AG04450 (cell line): ENCODE results near the gene GMDS. TPM values are rescaled to one million over a fixed set of nuclear protein-coding genes. Genes with fewer than 3 reads are reported as not detected.

ENCODE experiments used
- CTCF ChIA-PET: fragments of 300-600, 350-600 bp; formaldehyde crosslinking; extraction: SDS; loops from one replicate; lab custom pipeline; 2022; ENCODE audit warnings: antibody characterized with exemption, inconsistent platforms; lab: Charles Lee
- POLR2A ChIA-PET: fragments of 350-600 bp; formaldehyde crosslinking; extraction: SDS; loops from one replicate; lab custom pipeline; 2021; ENCODE audit warnings: antibody characterized with exemption, inconsistent platforms; lab: Yijun Ruan, JAX
- DNase-seq: peaks from one replicate; pipeline ENCODE4 v3.0.0-alpha.2; 2011; ENCODE audit warnings: low read depth, low spot score
- H3K27ac ChIP-seq: one replicate; pipeline ENCODE4 v1.5.1; 2012; ENCODE audit warnings: low read depth, low read length, control low read depth
- H3K27me3 ChIP-seq: one replicate; pipeline ENCODE4 v1.6.0; 2012; ENCODE audit warnings: low read length; ENCODE audit not compliant: control insufficient read depth, insufficient read depth
- H3K4me3 ChIP-seq: 2 replicates; pipeline ENCODE4 v1.5.1; 2011; ENCODE audit warnings: mild to moderate bottlenecking, low read depth, low read length, control low read depth
- H3K9me3 ChIP-seq: 2 replicates; pipeline ENCODE4 v1.5.1; 2012; ENCODE audit warnings: low read length; ENCODE audit not compliant: control insufficient read depth, insufficient read depth
- CTCF ChIP-seq: IDR thresholded peaks from 2 replicates; pipeline ENCODE4 v1.5.1; 2011; ENCODE audit warnings: low read depth, low read length, control low read depth, inconsistent platforms
- polyA plus RNA-seq: library from polyadenylated mRNA; depleted of rRNA; stranded (reverse); fragments of >200 nt; gene quantifications from 2 replicates; pipeline ENCODE4 v1.2.3, GENCODE V29; 2011

Gene GMDS
- polyA plus RNA-seq, 1 experiment: 26.4 TPM

- POLR2A ChIA-PET: no interaction called here
- no peak for DNase-seq
- Histone ChIP-seq H3K4me3 (no peak overlapping the region), H3K27ac (no peak overlapping the region), H3K9me3 (no peaks in the 10 kb centered on the region; the same call in 1 of the 2 replicates), H3K27me3 (no peaks in the 10 kb centered on the region)
- no peak for TF ChIP-seq CTCF
- CTCF ChIA-PET: no interaction called here
Measured at GRCh38 chr6:1636272-1636825, 609.1 kb downstream of the GMDS start.

GRCh38 chr6:1635305-1636010, 609.9 kb downstream of the GMDS start:
- DNase-seq: no peak

GRCh38 chr6:1634081-1634480, 611.3 kb downstream of the GMDS start:
- DNase-seq: no peak
- POLR2A ChIA-PET: no interaction called here
- no peaks in the 10 kb centered on the region; the same call in 1 of the 2 replicates for H3K9me3 ChIP-seq
- TF ChIP-seq CTCF: no peak
- H3K4me3 ChIP-seq: no peak overlapping the region
- no peaks in the 10 kb centered on the region for H3K27me3 ChIP-seq
- CTCF ChIA-PET: no interaction called here
- no peak overlapping the region for H3K27ac ChIP-seq

More at GRCh38 chr6:1635305-1636010, 609.9 kb downstream of the GMDS start:
- Histone ChIP-seq H3K27me3 (no peaks in the 10 kb centered on the region), H3K27ac (no peak overlapping the region), H3K4me3 (no peak overlapping the region), H3K9me3 (no peaks in the 10 kb centered on the region; the same call in 1 of the 2 replicates)
- ChIA-PET POLR2A (no interaction called here), CTCF (no interaction called here)
- no peak for TF ChIP-seq CTCF

- no peaks in the 10 kb centered on the region; the same call in 1 of the 2 replicates for H3K9me3 ChIP-seq
- no peak for DNase-seq
- no peaks in the 10 kb centered on the region for H3K27me3 ChIP-seq
- POLR2A ChIA-PET: no interaction called here
- H3K4me3 ChIP-seq: no peak overlapping the region
- TF ChIP-seq CTCF: no peak
- CTCF ChIA-PET: no interaction called here
- H3K27ac ChIP-seq: no peak overlapping the region
Measured at GRCh38 chr6:1633366-1634021, 611.9 kb downstream of the GMDS start.

- H3K4me3 ChIP-seq: no peak overlapping the region
- H3K27me3 ChIP-seq: peaks cover 12% of the 10 kb centered on the region
- CTCF ChIA-PET: interaction anchor here (0.6 to 1.0 kb wide), 2 partner anchors 14 to 39 kb away, joined by 3 read pairs; no protein-coding TSS in a partner anchor
- DNase-seq: no peak
- TF ChIP-seq CTCF: no peak
- H3K27ac ChIP-seq: no peak overlapping the region
- H3K9me3 ChIP-seq: no peaks in the 10 kb centered on the region
- POLR2A ChIA-PET: interaction anchor here (1.7 kb wide), 1 partner anchor 21 kb away, joined by 3 read pairs; no protein-coding TSS in a partner anchor
Measured at GRCh38 chr6:1631251-1631650, 614.2 kb downstream of the GMDS start.
